Measurements from ENCODE around the gene CA14.
"Not testable (repeated sequence)": the region's sequence is repeated elsewhere in the genome, so short reads cannot be mapped to it uniquely, and the experiment has no call there.

The CA14 gene

GRCh38 chr1:150257624-150258585, at the start of gene CA14:
Gene CA14 (plus strand): TSS chr1:150257774. CDS start chr1:150258129, 355 bp downstream.
- TF ChIP-seq, protein P1, sequence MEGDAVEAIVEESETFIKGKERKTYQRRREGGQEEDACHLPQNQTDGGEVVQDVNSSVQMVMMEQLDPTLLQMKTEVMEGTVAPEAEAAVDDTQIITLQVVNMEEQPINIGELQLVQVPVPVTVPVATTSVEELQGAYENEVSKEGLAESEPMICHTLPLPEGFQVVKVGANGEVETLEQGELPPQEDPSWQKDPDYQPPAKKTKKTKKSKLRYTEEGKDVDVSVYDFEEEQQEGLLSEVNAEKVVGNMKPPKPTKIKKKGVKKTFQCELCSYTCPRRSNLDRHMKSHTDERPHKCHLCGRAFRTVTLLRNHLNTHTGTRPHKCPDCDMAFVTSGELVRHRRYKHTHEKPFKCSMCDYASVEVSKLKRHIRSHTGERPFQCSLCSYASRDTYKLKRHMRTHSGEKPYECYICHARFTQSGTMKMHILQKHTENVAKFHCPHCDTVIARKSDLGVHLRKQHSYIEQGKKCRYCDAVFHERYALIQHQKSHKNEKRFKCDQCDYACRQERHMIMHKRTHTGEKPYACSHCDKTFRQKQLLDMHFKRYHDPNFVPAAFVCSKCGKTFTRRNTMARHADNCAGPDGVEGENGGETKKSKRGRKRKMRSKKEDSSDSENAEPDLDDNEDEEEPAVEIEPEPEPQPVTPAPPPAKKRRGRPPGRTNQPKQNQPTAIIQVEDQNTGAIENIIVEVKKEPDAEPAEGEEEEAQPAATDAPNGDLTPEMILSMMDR (IDR thresholded peaks at IDR 0.05; ENCODE audit: control insufficient read depth, insufficient read depth, low read depth, low read length, missing control alignments): no peak
- DNase-seq (ENCODE audit: low read depth): no peak
- H3K4me3 ChIP-seq (ENCODE audit: control insufficient read depth, low read depth, low read length): no peak within 1 kb of the TSS

DNA sequence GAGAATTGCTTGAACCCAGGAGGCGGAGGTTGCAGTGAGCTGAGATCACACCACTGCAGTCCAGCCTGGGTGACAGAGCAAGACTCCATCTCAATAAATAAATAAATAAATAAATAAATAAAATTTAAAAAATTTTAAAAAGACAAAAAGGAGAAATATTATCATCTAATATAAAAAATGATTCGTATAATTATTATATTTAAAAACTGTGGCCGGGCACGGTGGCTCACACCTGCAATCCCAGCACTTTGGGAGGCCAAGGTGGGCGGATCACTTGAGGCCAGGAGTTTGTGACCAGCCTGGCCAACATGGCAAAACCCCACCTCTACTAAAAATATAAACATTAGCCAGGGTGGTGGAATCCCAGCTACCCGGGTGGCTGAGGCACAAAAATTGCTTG, 49.1 kb upstream of the CA14 start:
- DNase-seq (ENCODE audit: low read depth); H3K4me3 ChIP-seq (ENCODE audit: control insufficient read depth, low read depth, low read length): not testable (repeated sequence)

DNA sequence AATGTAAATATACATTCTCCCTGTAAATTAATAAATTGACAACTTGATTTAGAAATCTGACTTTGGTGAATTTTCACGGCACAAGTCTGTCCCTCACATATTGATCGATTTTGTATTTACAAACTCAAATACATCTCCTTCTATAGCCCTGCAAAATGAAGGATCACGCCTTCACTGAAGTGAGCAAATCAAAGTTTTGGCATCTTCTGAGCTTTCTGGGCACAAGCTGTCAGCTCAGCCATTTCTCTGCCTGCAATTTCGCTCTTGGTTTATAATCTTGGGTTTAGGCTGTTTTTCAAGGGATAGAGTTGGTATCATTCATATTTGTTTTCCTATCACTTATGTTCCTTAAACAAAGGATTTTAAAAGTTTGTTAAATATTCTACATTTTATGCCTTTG, 47.5 kb upstream of the CA14 start:
- DNase-seq (ENCODE audit: low read depth): no peak
- no peak overlapping the region for H3K4me3 ChIP-seq (ENCODE audit: control insufficient read depth, low read depth, low read length)
- TF ChIP-seq, protein P1 (IDR thresholded peaks at IDR 0.05; ENCODE audit: control insufficient read depth, insufficient read depth, low read depth, low read length, missing control alignments): no peak

DNA sequence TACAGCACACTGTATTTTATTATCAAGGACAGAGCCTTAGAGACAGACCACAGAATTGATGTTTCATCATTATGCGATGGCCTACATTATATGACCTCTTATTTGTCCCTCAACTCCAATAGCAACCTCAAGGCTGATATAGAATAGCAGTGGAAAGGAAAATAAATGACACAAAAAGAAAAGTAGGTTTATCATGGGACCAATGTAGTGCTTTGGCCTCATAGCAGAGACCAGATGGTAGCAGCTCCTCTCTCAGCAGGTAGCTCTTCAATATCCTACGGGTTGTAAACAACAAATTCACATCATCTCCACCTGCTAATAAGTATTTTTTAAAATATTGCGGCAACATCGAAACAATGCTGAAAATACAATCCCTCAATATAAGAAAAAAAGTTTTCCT, 46.9 kb upstream of the CA14 start:
- DNase-seq (ENCODE audit: low read depth): no peak
- H3K4me3 ChIP-seq (ENCODE audit: control insufficient read depth, low read depth, low read length): no peak overlapping the region
- TF ChIP-seq, protein P1 (IDR thresholded peaks at IDR 0.05; ENCODE audit: control insufficient read depth, insufficient read depth, low read depth, low read length, missing control alignments): no peak

DNA sequence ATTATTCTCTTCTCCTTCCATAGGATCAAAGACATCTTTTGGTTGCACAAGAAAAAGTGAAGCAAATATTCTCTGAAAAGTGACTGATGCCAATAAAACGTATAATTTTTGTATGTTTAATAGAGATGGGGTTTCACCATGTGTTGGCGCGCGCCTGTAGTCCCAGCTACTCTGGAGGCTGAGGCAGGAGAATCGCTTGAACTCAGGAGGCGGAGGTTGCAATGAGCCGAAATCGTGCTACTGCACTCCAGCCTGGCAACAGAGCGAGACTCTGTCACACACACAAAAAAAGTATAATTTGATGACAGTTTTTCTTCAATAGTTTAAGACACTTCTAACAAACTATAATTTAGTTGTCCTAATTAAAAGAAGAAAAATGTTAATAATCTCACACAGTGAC, 45.5 kb upstream of the CA14 start:
- H3K4me3 ChIP-seq (ENCODE audit: control insufficient read depth, low read depth, low read length): no peak overlapping the region
- no peak for DNase-seq (ENCODE audit: low read depth)
- TF ChIP-seq, protein P1 (IDR thresholded peaks at IDR 0.05; ENCODE audit: control insufficient read depth, insufficient read depth, low read depth, low read length, missing control alignments): no peak

DNA sequence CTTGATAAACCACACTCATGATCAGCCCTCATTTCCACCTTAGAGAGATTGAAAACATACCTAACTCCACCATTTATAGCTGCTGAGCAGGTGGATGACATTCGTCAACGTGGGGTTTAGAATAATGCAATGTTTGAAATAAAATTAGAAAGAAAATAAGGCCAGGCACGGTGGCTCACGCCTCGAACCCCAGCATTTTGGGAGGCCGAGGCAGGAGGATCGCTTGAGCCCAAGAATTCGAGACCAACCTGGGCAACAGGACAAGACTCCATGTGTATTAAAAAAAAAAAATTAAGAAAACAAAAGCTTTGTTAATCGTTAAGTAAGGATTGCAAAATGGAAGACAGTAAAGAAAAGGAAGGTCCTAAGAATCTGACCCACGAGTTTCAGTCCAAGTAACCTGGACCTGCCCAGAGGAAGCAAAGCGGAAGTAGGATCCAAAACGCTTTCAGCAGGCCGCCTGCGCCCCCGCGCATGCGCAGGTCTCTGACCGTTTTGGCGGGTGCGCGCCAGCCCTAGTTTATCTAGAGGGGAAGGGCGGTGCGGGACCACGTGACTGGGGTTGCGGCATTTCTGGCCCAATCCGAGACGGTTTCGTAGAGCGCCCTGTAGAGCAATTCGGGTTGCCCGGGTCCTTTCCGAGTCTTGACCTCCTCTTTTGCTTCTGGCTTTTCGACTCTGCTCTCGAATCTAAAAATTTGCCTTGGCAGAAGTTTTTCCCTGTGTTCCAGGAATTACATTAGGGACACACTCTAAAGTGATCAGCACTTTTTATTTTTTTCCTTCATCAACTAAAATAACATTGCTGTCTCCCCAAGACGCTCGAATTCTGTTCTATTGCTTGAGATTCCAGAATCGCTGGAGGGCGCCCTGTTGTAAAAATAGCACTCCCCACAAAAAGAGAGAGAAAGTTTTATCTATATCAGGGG, 44.1 kb upstream of the CA14 start:
- peak overlapping the region; percentile 34 for H3K4me3 ChIP-seq (ENCODE audit: control insufficient read depth, low read depth, low read length)
- TF ChIP-seq, protein P1 (IDR thresholded peaks at IDR 0.05; ENCODE audit: control insufficient read depth, insufficient read depth, low read depth, low read length, missing control alignments): peak; percentile 24
- DNase-seq (ENCODE audit: low read depth): peak; percentile 52

GRCh38 chr1:150214099-150214756, 43.3 kb upstream of the CA14 start:
- not testable (repeated sequence) for DNase-seq (ENCODE audit: low read depth); H3K4me3 ChIP-seq (ENCODE audit: control insufficient read depth, low read depth, low read length)

DNA sequence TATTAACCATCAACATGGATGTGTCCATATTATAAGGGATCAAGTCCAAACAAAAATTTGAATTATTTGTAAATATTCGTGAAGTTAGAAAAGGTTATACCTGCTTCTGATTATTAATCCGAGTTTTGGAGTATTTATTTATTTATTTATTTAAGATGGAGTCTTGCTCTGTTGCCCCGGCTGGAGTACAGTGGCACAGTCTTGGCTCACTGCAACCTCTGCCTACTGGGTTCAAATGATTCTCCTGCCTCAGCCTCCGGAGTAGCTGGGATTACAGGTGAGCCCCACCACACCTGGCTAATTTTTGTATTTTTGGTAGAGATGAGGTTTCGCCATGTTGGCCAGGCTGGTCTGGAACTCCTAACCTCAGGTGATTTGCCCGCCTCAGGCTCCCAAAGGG, 41.7 kb upstream of the CA14 start:
- not testable (repeated sequence) for H3K4me3 ChIP-seq (ENCODE audit: control insufficient read depth, low read depth, low read length); DNase-seq (ENCODE audit: low read depth)
